Measurements from ENCODE around the gene TRIM67. TPM values are rescaled to one million over a fixed set of nuclear protein-coding genes. Genes with fewer than 3 reads are reported as not detected.

TRIM67 gene
- total RNA-seq: under 1 TPM in 2 of 3 donors, not detected in 1; 0.05 to 0.22 TPM
- long read RNA-seq, donor 1: 0 reads
- long read RNA-seq, donor 2: 0 reads

- peak; percentile 50 for ATAC-seq
- Histone ChIP-seq H3K36me3 (ENCODE audit: low read depth) (no peaks in the 10 kb centered on the region), H3K4me1 (ENCODE audit: low read depth) (peaks cover 24% of the 10 kb centered on the region), H3K4me3 (no peak within 1 kb of the TSS), H3K9me3 (no peaks in the 10 kb centered on the region)
- no peak for TF ChIP-seq CTCF (IDR thresholded peaks at IDR 0.05)
- intact Hi-C loops (cut with DNase I, micrococcal nuclease): no loop called here
- no peak for DNase-seq
Observed at GRCh38 chr1:231161667-231162296, at the start of gene TRIM67. TSS of gene TRIM67 (plus strand) at chr1:231162058. CDS start at chr1:231162970, 912 bp downstream.

GRCh38 chr1:231116738-231117137 lies 45.1 kb upstream of the TRIM67 start:
- Histone ChIP-seq H3K36me3 (ENCODE audit: low read depth) (no peaks in the 10 kb centered on the region), H3K4me1 (ENCODE audit: low read depth) (no peaks in the 10 kb centered on the region), H3K4me3 (no peak overlapping the region), H3K9me3 (no peaks in the 10 kb centered on the region)
- intact Hi-C loops (cut with DNase I, micrococcal nuclease): no loop called here
- TF ChIP-seq CTCF (IDR thresholded peaks at IDR 0.05): no peak
- ATAC-seq (no peak), DNase-seq (no peak)

GRCh38 chr1:231118704-231119453 lies 43.0 kb upstream of the TRIM67 start:
- intact Hi-C loops (cut with DNase I, micrococcal nuclease): no loop called here
- no peak for ATAC-seq

GRCh38 chr1:231121533-231121932 lies 40.3 kb upstream of the TRIM67 start:
- Histone ChIP-seq H3K9me3 (no peaks in the 10 kb centered on the region), H3K4me3 (no peak overlapping the region), H3K4me1 (ENCODE audit: low read depth) (no peaks in the 10 kb centered on the region), H3K36me3 (ENCODE audit: low read depth) (no peaks in the 10 kb centered on the region)
- ATAC-seq (no peak), DNase-seq (no peak)
- intact Hi-C loops (cut with DNase I, micrococcal nuclease): no loop called here
- no peak for TF ChIP-seq CTCF (IDR thresholded peaks at IDR 0.05)

More at GRCh38 chr1:231118704-231119453, 43.0 kb upstream of the TRIM67 start:
- no peaks in the 10 kb centered on the region for H3K9me3 ChIP-seq
- no peak overlapping the region for H3K4me3 ChIP-seq
- H3K4me1 ChIP-seq (ENCODE audit: low read depth): no peaks in the 10 kb centered on the region
- no peak for DNase-seq
- no peaks in the 10 kb centered on the region for H3K36me3 ChIP-seq (ENCODE audit: low read depth)
- no peak for TF ChIP-seq CTCF (IDR thresholded peaks at IDR 0.05)

GRCh38 chr1:231122143-231122542 lies 39.7 kb upstream of the TRIM67 start:
- H3K9me3 ChIP-seq: no peaks in the 10 kb centered on the region
- no peak for TF ChIP-seq CTCF (IDR thresholded peaks at IDR 0.05)
- H3K4me3 ChIP-seq: no peak overlapping the region
- intact Hi-C loops (cut with DNase I, micrococcal nuclease): no loop called here
- no peaks in the 10 kb centered on the region for H3K4me1 ChIP-seq (ENCODE audit: low read depth)
- H3K36me3 ChIP-seq (ENCODE audit: low read depth): no peaks in the 10 kb centered on the region
- DNase-seq (no peak), ATAC-seq (no peak)

Data from mucosa of descending colon (tissue), 3 donors.